K562 (cell line): Measurements from ENCODE around the gene ZNF516. TPM values are rescaled to one million over a fixed set of nuclear protein-coding genes. Genes with fewer than 3 reads are reported as not detected.

ENCODE experiments used
- ATAC-seq: fragments of 200-7000 bp; cut with Tn5 transposase; 3 replicates; pipeline ENCODE4 v1.9.1; 2020; ENCODE audit warnings: moderate library complexity
- BruUV-seq: library from RNA; stranded (reverse); fragments of 400-500 nt; replicated peaks from 2 replicates; lab custom pipeline; 2021; lab: Mats Ljungman, UMichigan
- CTCF ChIA-PET: fragments of 300-600 bp; formaldehyde crosslinking; extraction: SDS; loops from one replicate; lab custom pipeline; 2021; ENCODE audit warnings: low intra/inter-chr PET ratio; lab: Yijun Ruan, JAX
- POLR2A ChIA-PET: fragments of 300-600, 350-650 bp; sonication (Branson Sonifier 250); formaldehyde crosslinking; extraction: SDS; loops from one replicate; lab custom pipeline; 2021; ENCODE audit warnings: antibody characterized with exemption, inconsistent platforms; lab: Yijun Ruan, JAX
- DNase-seq, 4 experiments: peaks; one replicate each; pipeline versions ENCODE4 v3.0.0 to v3.0.0-alpha.2; 2011 to 2018; ENCODE audit warnings: low spot score in 3 of 4, mixed read lengths in 3 of 4; ENCODE audit errors: extremely low read depth in 1 of 4
- FAIRE-seq: peaks from 2 replicates; lab custom pipeline; 2011; peaks lifted over from hg19 to GRCh38; lab: Jason Lieb, UNC
- H2AFZ ChIP-seq: 2 replicates; pipeline ENCODE4 v1.6.0; 2011; ENCODE audit warnings: low read depth, low read length, control low read depth, inconsistent platforms
- H3K27ac ChIP-seq: fragments of 200-600 bp; 3 replicates; pipeline ENCODE4 v1.8.0; 2011; ENCODE audit warnings: low read depth, mild to moderate bottlenecking, control low read depth, inconsistent platforms, low read length, moderate library complexity, mixed read lengths; ENCODE audit errors: extremely low read depth
- H3K27me3 ChIP-seq, 2 experiments: fragments of 300-600 bp in 1 of 2; 2 replicates in 1 of 2; 3 replicates in 1 of 2; pipeline versions ENCODE4 v1.6.0 to v1.8.0; 2011; ENCODE audit warnings: inconsistent platforms in 2 of 2, low read length in 2 of 2, mild to moderate bottlenecking in 1 of 2, mixed read lengths in 1 of 2, moderate library complexity in 1 of 2; ENCODE audit not compliant: control insufficient read depth in 2 of 2, insufficient read depth in 2 of 2
- H3K36me3 ChIP-seq: fragments of 300-600 bp; 3 replicates; pipeline ENCODE4 v1.8.0; 2011; ENCODE audit warnings: mild to moderate bottlenecking, low read length, inconsistent platforms; ENCODE audit not compliant: control insufficient read depth, insufficient read depth
- H3K4me1 ChIP-seq, 2 experiments: fragments of 200-600 bp in 1 of 2; replicated peaks in 1 of 2; 2 replicates in 1 of 2; 3 replicates in 1 of 2; pipeline versions ENCODE4 v1.5.1 to v1.8.0; 2011; ENCODE audit warnings: inconsistent platforms in 2 of 2, low read length in 2 of 2, mild to moderate bottlenecking in 1 of 2, mixed read lengths in 1 of 2, moderate library complexity in 1 of 2; ENCODE audit not compliant: control insufficient read depth in 2 of 2, insufficient read depth in 2 of 2
- H3K4me2 ChIP-seq: 2 replicates; pipeline ENCODE4 v1.6.1; 2011; ENCODE audit warnings: low read length, control low read depth, inconsistent platforms, mixed read lengths; ENCODE audit not compliant: insufficient read depth
- H3K4me3 ChIP-seq: fragments of 200-600 bp; sonication (generic), shearing (Covaris generic); 2 replicates; pipeline ENCODE4 v1.5.1; 2016; ENCODE audit warnings: control low read depth, inconsistent platforms
- H3K79me2 ChIP-seq: fragments of 200-600 bp; 3 replicates; pipeline ENCODE4 v1.8.0; 2011; ENCODE audit warnings: low read length, inconsistent platforms; ENCODE audit not compliant: control insufficient read depth, insufficient read depth
- H3K9ac ChIP-seq, 2 experiments: 2 replicates each; pipeline versions ENCODE4 v1.6.0 to v1.6.1; 2011; ENCODE audit warnings: low read depth in 2 of 2, low read length in 2 of 2, control low read depth in 1 of 2, inconsistent platforms in 1 of 2, mild to moderate bottlenecking in 1 of 2, mixed read lengths in 1 of 2; ENCODE audit not compliant: insufficient read depth in 1 of 2
- H3K9me1 ChIP-seq: one replicate; pipeline ENCODE4 v1.6.0; 2011; ENCODE audit warnings: inconsistent platforms, mild to moderate bottlenecking, low read length, moderate library complexity; ENCODE audit not compliant: control insufficient read depth, insufficient read depth
- H3K9me3 ChIP-seq: replicated peaks from 2 replicates; pipeline ENCODE4 v1.5.1; 2011; ENCODE audit warnings: low read depth, low read length, inconsistent platforms; ENCODE audit not compliant: control insufficient read depth, insufficient read depth
- H4K20me1 ChIP-seq: replicated peaks from 2 replicates; pipeline ENCODE4 v1.6.1; 2011; ENCODE audit warnings: low read length, inconsistent platforms, mixed read lengths; ENCODE audit not compliant: control insufficient read depth, insufficient read depth
- FOSL1 ChIP-seq: fragments of 200-800 bp; sonication (Bioruptor generic); conservative IDR thresholded peaks from 2 replicates; pipeline ENCODE4 v1.6.1; 2016; ENCODE audit warnings: missing genetic modification characterization, missing compliant biosample characterization
- FOXP1 ChIP-seq: sonication (generic); formaldehyde crosslinking; IDR thresholded peaks from 2 replicates; pipeline ENCODE4 v1.8.0; 2022; ENCODE audit warnings: mild to moderate bottlenecking, missing genetic modification reagents
- FOXP4 ChIP-seq: sonication (generic); formaldehyde crosslinking; IDR thresholded peaks from 2 replicates; pipeline ENCODE4 v1.8.0; 2022; ENCODE audit warnings: mild to moderate bottlenecking, missing genetic modification reagents, borderline replicate concordance
- HNRNPL ChIP-seq: fragments of 200-400 bp; formaldehyde crosslinking; IDR thresholded peaks from 2 replicates; pipeline ENCODE4 v1.6.1; 2017; ENCODE audit warnings: low read depth, mild to moderate bottlenecking, low read length
- LCOR ChIP-seq: sonication (generic); formaldehyde crosslinking; IDR thresholded peaks from 2 replicates; pipeline ENCODE4 v1.8.0; 2022; ENCODE audit warnings: mild to moderate bottlenecking, missing genetic modification reagents
- MNT ChIP-seq, 2 experiments: fragments of 450-650 bp; conservative IDR thresholded peaks; 2 replicates each; pipeline ENCODE4 v1.6.1; 2017; ENCODE audit warnings: mild to moderate bottlenecking in 2 of 2, moderate library complexity in 2 of 2
- MYC ChIP-seq, 2 experiments: fragments of 250-450 bp in 1 of 2; sonication (Bioruptor Pico) in 1 of 2; IDR thresholded peaks; 2 replicates each; pipeline versions ENCODE4 v1.5.1 to v1.6.1; 2012 to 2021; ENCODE audit warnings: low read depth in 2 of 2, borderline replicate concordance in 1 of 2, improper control_type of control experiment in 1 of 2, low read length in 1 of 2, mild to moderate bottlenecking in 1 of 2, moderate library complexity in 1 of 2
- NCOA4 ChIP-seq: fragments of 450-650 bp; IDR thresholded peaks from 2 replicates; pipeline ENCODE4 v1.6.1; 2018; ENCODE audit warnings: mild to moderate bottlenecking; ENCODE audit not compliant: partially characterized antibody
- NFATC3 ChIP-seq: fragments of 450-650 bp; IDR thresholded peaks from 2 replicates; pipeline ENCODE4 v1.6.1; 2017; ENCODE audit warnings: mild to moderate bottlenecking
- RAD21 ChIP-seq, 2 experiments: fragments of 250-450 bp in 1 of 2; fragments of 450-650 bp in 1 of 2; sonication (Bioruptor Pico) in 1 of 2; formaldehyde crosslinking in 1 of 2; IDR thresholded peaks in 1 of 2; conservative IDR thresholded peaks in 1 of 2; 2 replicates each; pipeline versions ENCODE4 v1.4.0 to v1.8.0; 2020 to 2022; ENCODE audit warnings: mild to moderate bottlenecking in 2 of 2, moderate library complexity in 1 of 2
- SPI1 ChIP-seq: IDR thresholded peaks from 2 replicates; pipeline ENCODE4 v1.6.1; 2011; ENCODE audit warnings: low read depth, low read length, control low read depth, borderline replicate concordance
- ZNF197 ChIP-seq: fragments of 200-800 bp; sonication (Bioruptor generic); IDR thresholded peaks from 2 replicates; pipeline ENCODE4 v1.6.1; 2016; ENCODE audit warnings: low read depth, missing genetic modification characterization, missing compliant biosample characterization
- WGBS: fragments of 100-300 bp; shearing (Covaris generic); methylation state at CpG from one replicate; pipeline ENCODE4 v1.1.6; 2016; ENCODE audit warnings: low coverage, mixed read lengths; ENCODE audit not compliant: insufficient coverage; ENCODE audit errors: missing lambda C conversion rate; 5-methylcytosine and 5-hydroxymethylcytosine counted together
- in situ Hi-C: fragments of 300-500 bp; cut with MboI; formaldehyde crosslinking; loops from 4 replicates; pipeline ENCODE4 v1.15.0; 2018; ENCODE audit warnings: inconsistent platforms, mixed read lengths
- intact Hi-C: fragments of 100-400 bp; cut with micrococcal nuclease; formaldehyde crosslinking; loops from 2 replicates; pipeline ENCODE4 v1.14.2; 2022
- polyA plus RNA-seq, 8 experiments: library from polyadenylated mRNA; depleted of rRNA in 4 of 8; stranded (reverse) in 5 of 8; unstranded in 3 of 8; fragments of >200 nt; fragmentation: Nextera tagmentation in 2 of 8; fragmentation: Illumina TruSeq in 1 of 8; extraction: Ambion mirVana in 2 of 8; extraction: Trizol in 1 of 8; gene quantifications; 2 replicates each; pipeline versions ENCODE4 v1.2.1 to v1.2.3, GENCODE V29; 2011 to 2014; ENCODE audit warnings: inconsistent platforms in 1 of 8, missing spikeins in 1 of 8
- total RNA-seq, 7 experiments: library from RNA; depleted of rRNA in 6 of 7; stranded (reverse); fragments of >200 nt in 6 of 7; fragmentation: Illumina TruSeq in 2 of 7; extraction: Trizol in 2 of 7; gene quantifications; 2 replicates each; pipeline versions ENCODE4 v1.2.1 to v1.2.3, GENCODE V29; 2011 to 2021; ENCODE audit warnings: low replicate concordance in 1 of 7

The ZNF516 gene
- total and polyA plus RNA-seq, 9 of the 15 experiments (the other 6 are each of a cell fraction or from before 2014, with no cell fraction given): 0.04 to 0.20 (median 0.08) TPM; not detected in 3

- no peak for TF ChIP-seq FOXP1 (CRISPR knock-in tag)
- no peak for TF ChIP-seq MNT (conservative IDR thresholded peaks at IDR 0.05)
- TF ChIP-seq SPI1: no peak
Measured at GRCh38 chr18:76404345-76404831, 90.7 kb downstream of the ZNF516 start (continued).

GRCh38 chr18:76402026-76402990, 92.7 kb downstream of the ZNF516 start:
- H3K27me3 ChIP-seq: peaks cover 0 to 7% of the 10 kb centered on the region in 2 experiments; a peak in 1 of 5 replicates
- H3K79me2 ChIP-seq: no peaks in the 10 kb centered on the region
- CTCF ChIA-PET: no interaction called here
- DNase-seq (no peak), ATAC-seq (no peak), FAIRE-seq (no peak)
- H2AFZ ChIP-seq: no peak overlapping the region
- POLR2A ChIA-PET: interaction anchor here (1.0 kb wide), 1 partner anchor 13 kb away, joined by 3 read pairs; no protein-coding TSS in a partner anchor
- no peaks in the 10 kb centered on the region for H3K36me3 ChIP-seq
- WGBS: 13% methylated on average over 25 of the region's 43 CpGs
- no peaks in the 10 kb centered on the region for H3K9me1 ChIP-seq
- no peak overlapping the region for H3K4me2 ChIP-seq
- H3K9me3 ChIP-seq: no peaks in the 10 kb centered on the region
- in situ Hi-C loops (no loop called here), intact Hi-C loops (no loop called here)
- no peak overlapping the region for H3K27ac ChIP-seq
- 0 out of 5 replicates have a peak, but pooled peaks cover 0 to 3% of the 10 kb centered on the region in 2 experiments for H3K4me1 ChIP-seq
- H3K4me3 ChIP-seq: no peak overlapping the region
- H3K9ac ChIP-seq: no peak overlapping the region
- no TSS peak for BruUV-seq
- H4K20me1 ChIP-seq: no peaks in the 10 kb centered on the region
- no peak for TF ChIP-seq NCOA4
- TF ChIP-seq RAD21 (CRISPR knock-in tag; conservative IDR thresholded peaks at IDR 0.05 in 1 of 2, IDR thresholded peaks at IDR 0.05 in 1 of 2): no peak
- TF ChIP-seq FOSL1: no peak
- TF ChIP-seq HNRNPL: no peak
- no peak for TF ChIP-seq LCOR
- TF ChIP-seq FOXP4 (CRISPR knock-in tag): no peak
- TF ChIP-seq MYC (IDR thresholded peaks at IDR 0.05; ENCODE audit: low read depth, low read length): no peak
- no peak for TF ChIP-seq MYC (CRISPR knock-in tag; IDR thresholded peaks at IDR 0.05; ENCODE audit: borderline replicate concordance, low read depth)
- TF ChIP-seq ZNF197 (CRISPR knock-in tag): no peak
- no peak for TF ChIP-seq NFATC3
